SK-N-SH treated with all-trans-retinoic acid at 6 μM for 48 hours (cell line): ENCODE results near the gene MAP3K14.

Experiments
- ARNTL ChIP-seq: fragments of 450-650 bp; formaldehyde crosslinking; IDR thresholded peaks from 2 replicates; pipeline ENCODE4 v1.5.0; 2020; ENCODE audit warnings: low read depth, mild to moderate bottlenecking, moderate library complexity, borderline replicate concordance
- BACH2 ChIP-seq: fragments of 250-450 bp; sonication (Bioruptor Pico); IDR thresholded peaks from 2 replicates; pipeline ENCODE4 v1.9.0; 2021; ENCODE audit warnings: mild to moderate bottlenecking, borderline replicate concordance
- CREB5 ChIP-seq: fragments of 250-450 bp; sonication (Bioruptor Pico); IDR thresholded peaks from 2 replicates; pipeline ENCODE4 v1.5.1; 2020; ENCODE audit warnings: low read depth, mild to moderate bottlenecking, moderate library complexity
- CSDC2 ChIP-seq: fragments of 250-450 bp; sonication (Bioruptor Pico); IDR thresholded peaks from 2 replicates; pipeline ENCODE4 v1.5.0; 2020; ENCODE audit warnings: mild to moderate bottlenecking, moderate library complexity
- ESRRG ChIP-seq: fragments of 250-450 bp; sonication (Bioruptor Pico); IDR thresholded peaks from 2 replicates; pipeline ENCODE4 v1.6.1; 2021; ENCODE audit warnings: mild to moderate bottlenecking
- OSR1 ChIP-seq: fragments of 250-450 bp; sonication (Bioruptor Pico); IDR thresholded peaks from 2 replicates; pipeline ENCODE4 v1.8.0; 2022; ENCODE audit warnings: moderate library complexity, mild to moderate bottlenecking, inconsistent platforms
- PATZ1 ChIP-seq: fragments of 250-450 bp; sonication (Bioruptor Pico); IDR thresholded peaks from 2 replicates; pipeline ENCODE4 v1.8.0; 2020; ENCODE audit warnings: mild to moderate bottlenecking, moderate library complexity, borderline replicate concordance
- RARB ChIP-seq: fragments of 250-450 bp; sonication (Bioruptor Pico); IDR thresholded peaks from 2 replicates; pipeline ENCODE4 v1.8.0; 2021; ENCODE audit warnings: mild to moderate bottlenecking, moderate library complexity
- TCF4 ChIP-seq: fragments of 250-450 bp; sonication (Bioruptor Pico); IDR thresholded peaks from 2 replicates; pipeline ENCODE4 v1.8.0; 2021; ENCODE audit warnings: mild to moderate bottlenecking, moderate library complexity, borderline replicate concordance
- ZC3H10 ChIP-seq: fragments of 250-450 bp; sonication (Bioruptor Pico); IDR thresholded peaks from 2 replicates; pipeline ENCODE4 v1.5.1; 2021; ENCODE audit warnings: mild to moderate bottlenecking, moderate library complexity
- ZFP3 ChIP-seq: fragments of 250-450 bp; sonication (Bioruptor Pico); IDR thresholded peaks from 2 replicates; pipeline ENCODE4 v1.5.0; 2020; ENCODE audit warnings: mild to moderate bottlenecking, moderate library complexity
- ZNF70 ChIP-seq: fragments of 450-650 bp; formaldehyde crosslinking; IDR thresholded peaks from 2 replicates; pipeline ENCODE4 v1.5.0; 2020; ENCODE audit warnings: mild to moderate bottlenecking, moderate library complexity
- TF ChIP-seq, protein P1 (sequence below): fragments of 250-450 bp; sonication (Bioruptor Pico); IDR thresholded peaks from 2 replicates; pipeline ENCODE4 v1.8.0; 2021; ENCODE audit warnings: low read depth, mild to moderate bottlenecking, moderate library complexity, borderline replicate concordance

DNA sequence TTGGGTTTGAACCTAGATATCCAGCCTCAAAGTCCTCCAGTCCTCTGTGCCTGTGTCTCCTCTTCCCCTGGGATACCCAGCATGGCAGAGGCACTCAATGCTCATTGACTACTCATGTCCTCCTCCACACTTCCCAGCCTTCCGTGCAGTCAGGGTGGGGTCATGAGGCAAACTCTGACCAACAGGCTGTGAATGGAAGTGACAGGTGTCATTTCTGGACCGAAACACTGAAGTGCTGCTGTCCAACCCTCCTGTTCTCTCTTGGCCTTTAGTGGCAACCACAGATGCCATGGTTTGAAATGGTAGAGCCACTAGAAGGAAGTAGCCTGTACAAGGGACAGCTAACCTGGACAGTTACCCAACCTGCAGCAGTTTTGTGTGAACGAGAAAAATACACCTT lies 46.7 kb upstream of the MAP3K14 start:
- TF ChIP-seq CSDC2 (CRISPR knock-in tag), result no peak
- TF ChIP-seq ZNF70, result no peak
- TF ChIP-seq RARB (CRISPR knock-in tag), result no peak
- TF ChIP-seq ZFP3 (CRISPR knock-in tag), result no peak
- TF ChIP-seq ARNTL (CRISPR knock-in tag), result no peak
- no peak for TF ChIP-seq ESRRG (CRISPR knock-in tag)
- no peak for TF ChIP-seq CREB5 (CRISPR knock-in tag)
- no peak for TF ChIP-seq PATZ1 (CRISPR knock-in tag)
- no peak for TF ChIP-seq BACH2 (CRISPR knock-in tag)
- TF ChIP-seq TCF4, result no peak
- TF ChIP-seq ZC3H10 (CRISPR knock-in tag), result no peak
- TF ChIP-seq OSR1 (CRISPR knock-in tag), result no peak
- TF ChIP-seq, protein P1, sequence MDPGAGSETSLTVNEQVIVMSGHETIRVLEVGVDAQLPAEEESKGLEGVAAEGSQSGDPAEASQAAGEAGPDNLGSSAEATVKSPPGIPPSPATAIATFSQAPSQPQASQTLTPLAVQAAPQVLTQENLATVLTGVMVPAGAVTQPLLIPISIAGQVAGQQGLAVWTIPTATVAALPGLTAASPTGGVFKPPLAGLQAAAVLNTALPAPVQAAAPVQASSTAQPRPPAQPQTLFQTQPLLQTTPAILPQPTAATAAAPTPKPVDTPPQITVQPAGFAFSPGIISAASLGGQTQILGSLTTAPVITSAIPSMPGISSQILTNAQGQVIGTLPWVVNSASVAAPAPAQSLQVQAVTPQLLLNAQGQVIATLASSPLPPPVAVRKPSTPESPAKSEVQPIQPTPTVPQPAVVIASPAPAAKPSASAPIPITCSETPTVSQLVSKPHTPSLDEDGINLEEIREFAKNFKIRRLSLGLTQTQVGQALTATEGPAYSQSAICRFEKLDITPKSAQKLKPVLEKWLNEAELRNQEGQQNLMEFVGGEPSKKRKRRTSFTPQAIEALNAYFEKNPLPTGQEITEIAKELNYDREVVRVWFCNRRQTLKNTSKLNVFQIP (CRISPR knock-in tag), result no peak
